Spleen (tissue), 11 donors: ENCODE measurements around the gene CMSS1. TPM values are rescaled to one million over a fixed set of nuclear protein-coding genes. Genes with fewer than 3 reads are reported as not detected.

Experiments
- DNase-seq: peaks from one replicate; pipeline ENCODE4 v3.0.0-alpha.2; 2020
- H3K27ac ChIP-seq, 8 donors: fragments of 200-600 bp; sonication (generic) in 7 of 8; 1 replicate in 4 of 8; 2 replicates in 4 of 8; pipeline versions ENCODE4 v1.5.0 to v1.8.0; 2016 to 2021; ENCODE audit warnings: inconsistent platforms in 4 of 8, mild to moderate bottlenecking in 4 of 8, moderate library complexity in 1 of 8
- H3K27me3 ChIP-seq, 7 donors: fragments of 200-600 bp; sonication (generic) in 6 of 7; replicated peaks in 1 of 7; 1 replicate in 4 of 7; 2 replicates in 3 of 7; pipeline versions ENCODE4 v1.5.0 to v1.8.0; 2016 to 2021; ENCODE audit warnings: inconsistent platforms in 3 of 7, mild to moderate bottlenecking in 1 of 7
- H3K36me3 ChIP-seq, 6 donors: fragments of 200-600 bp; sonication (generic) in 5 of 6; 1 replicate in 4 of 6; 2 replicates in 2 of 6; pipeline versions ENCODE4 v1.5.0 to v1.8.0; 2016 to 2021; ENCODE audit warnings: inconsistent platforms in 2 of 6
- H3K4me1 ChIP-seq, 6 donors: fragments of 200-600 bp; sonication (generic) in 5 of 6; 1 replicate in 3 of 6; 2 replicates in 3 of 6; pipeline versions ENCODE4 v1.5.0 to v1.8.0; 2016 to 2021; ENCODE audit warnings: inconsistent platforms in 3 of 6
- H3K4me3 ChIP-seq, 8 donors: fragments of 200-600 bp; sonication (generic) in 7 of 8; 1 replicate in 4 of 8; 2 replicates in 4 of 8; pipeline versions ENCODE4 v1.5.0 to v1.8.0; 2016 to 2021; ENCODE audit warnings: inconsistent platforms in 4 of 8, mild to moderate bottlenecking in 4 of 8, moderate library complexity in 2 of 8
- H3K9me3 ChIP-seq, 8 donors: fragments of 200-600 bp; sonication (generic) in 7 of 8; 1 replicate in 4 of 8; 2 replicates in 4 of 8; pipeline versions ENCODE4 v1.5.0 to v1.8.0; 2016 to 2021; ENCODE audit warnings: inconsistent platforms in 4 of 8
- CTCF ChIP-seq, 11 experiments: fragments of 200-600 bp in 7 of 11; fragments of 450-650 bp in 4 of 11; sonication (generic) in 4 of 11; IDR thresholded peaks in 8 of 11; conservative IDR thresholded peaks in 3 of 11; 1 replicate in 7 of 11; 2 replicates in 4 of 11; pipeline versions ENCODE4 v1.4.0 to v1.8.0; 2016 to 2021; ENCODE audit warnings: antibody characterized with exemption in 11 of 11, inconsistent platforms in 4 of 11, mild to moderate bottlenecking in 1 of 11
- POLR2A ChIP-seq, 3 donors: fragments of 450-650 bp; IDR thresholded peaks; one replicate each; pipeline ENCODE4 v1.5.1; 2017; ENCODE audit warnings: antibody characterized with exemption in 3 of 3, mild to moderate bottlenecking in 1 of 3
- POLR2AphosphoS5 ChIP-seq, 3 donors: sonication (generic); formaldehyde crosslinking; IDR thresholded peaks; one replicate each; pipeline ENCODE4 v1.5.1; 2017; ENCODE audit warnings: antibody characterized with exemption in 3 of 3
- WGBS, 5 donors: extraction: QIAGEN DNeasy Blood & Tissue Kit in 3 of 5; methylation state at CpG; one replicate each; pipeline versions ENCODE4 v1.1.5 to v1.1.7; 2013 to 2018; 5-methylcytosine and 5-hydroxymethylcytosine counted together
- intact Hi-C: fragments of 100-400 bp; cut with DNase I; formaldehyde crosslinking; loops from one replicate; pipeline ENCODE4 v1.15.0; 2023; ENCODE audit warnings: low total_unique reads
- polyA plus RNA-seq, 3 donors: library from polyadenylated mRNA; stranded (reverse); fragments of 200-250 nt; gene quantifications; one replicate each; pipeline ENCODE4 v1.2.1, GENCODE V29; 2013
- total RNA-seq, 7 donors: library from RNA; depleted of rRNA in 3 of 7; stranded (reverse); fragments of >200 nt in 3 of 7; fragmentation: NEBNext Ultra II Directional in 4 of 7; extraction: Animal tissue kit (Norgen Biotek cat#: 25700) in 4 of 7; gene quantifications; one replicate each; pipeline versions ENCODE4 v1.1.0 to v1.2.1, GENCODE V29; 2016 to 2021
- donor health status: healthy with polysubstance abuse.
- donor health status: DM: no; HTN: no; CAD: no; lungs with moderate emphysema.
- donor health status: DM: no; HTN: no; CAD: no.
- donor health status: Bipolar disorder and iron deficiency.
- donor health status: healthy.
- donor health status: DM: no; HTN: no; CAD: no.
- donor health status: DM: yes; HTN: yes; CAD: no.

Gene CMSS1
- total and polyA plus RNA-seq, 10 donors: 6.9 to 30.1 (median 20.0) TPM

- peaks cover 0 to 22% (median 14%) of the 10 kb centered on the region in 6 donors for H3K4me1 ChIP-seq
- H3K36me3 ChIP-seq: no peaks in the 10 kb centered on the region
- DNase-seq: no peak
- H3K4me3 ChIP-seq: no peak overlapping the region
- no peaks in the 10 kb centered on the region for H3K9me3 ChIP-seq
- 91 to 99% (median 92%) methylated on average over 2 of the region's 2 CpGs for WGBS, 5 donors
- TF ChIP-seq CTCF (IDR thresholded peaks at IDR 0.05 in 8 of 11, conservative IDR thresholded peaks at IDR 0.05 in 3 of 11): no peak
- no peak for TF ChIP-seq POLR2AphosphoS5 (IDR thresholded peaks at IDR 0.05)
- TF ChIP-seq POLR2A (IDR thresholded peaks at IDR 0.05): no peak
- intact Hi-C loops: no loop called here
- H3K27ac ChIP-seq: no peak overlapping the region
- no peaks in the 10 kb centered on the region for H3K27me3 ChIP-seq
Measured at GRCh38 chr3:99891610-99892285, 74.1 kb downstream of the CMSS1 start.

- intact Hi-C loops: no loop called here
- H3K36me3 ChIP-seq: no peaks in the 10 kb centered on the region
- no peaks in the 10 kb centered on the region for H3K27me3 ChIP-seq
- H3K9me3 ChIP-seq: no peaks in the 10 kb centered on the region
- no peak for TF ChIP-seq POLR2AphosphoS5 (IDR thresholded peaks at IDR 0.05)
- no peak for TF ChIP-seq POLR2A (IDR thresholded peaks at IDR 0.05)
- no peak for TF ChIP-seq CTCF (IDR thresholded peaks at IDR 0.05 in 8 of 11, conservative IDR thresholded peaks at IDR 0.05 in 3 of 11)
- H3K27ac ChIP-seq: no peak overlapping the region
- H3K4me1 ChIP-seq: peaks cover 0 to 24% (median 14%) of the 10 kb centered on the region in 6 donors
- no peak overlapping the region for H3K4me3 ChIP-seq
- no peak for DNase-seq
Measured at GRCh38 chr3:99892332-99892731, 74.7 kb downstream of the CMSS1 start.

GRCh38 chr3:99895131-99895696, 77.6 kb downstream of the CMSS1 start:
- Histone ChIP-seq H3K27ac (peak overlapping the region in 5 of 8 donors; percentile 15 to 74 (median 64)), H3K27me3 (no peaks in the 10 kb centered on the region), H3K36me3 (no peaks in the 10 kb centered on the region), H3K9me3 (no peaks in the 10 kb centered on the region), H3K4me1 (peaks cover 0 to 24% (median 14%) of the 10 kb centered on the region in 6 donors), H3K4me3 (no peak overlapping the region)
- 37 to 60% (median 55%) methylated on average over 3 of the region's 3 CpGs for WGBS, 5 donors
- TF ChIP-seq CTCF (IDR thresholded peaks at IDR 0.05 in 8 of 11, conservative IDR thresholded peaks at IDR 0.05 in 3 of 11) (no peak), POLR2A (IDR thresholded peaks at IDR 0.05) (no peak), POLR2AphosphoS5 (IDR thresholded peaks at IDR 0.05) (no peak)
- DNase-seq: no peak
- intact Hi-C loops: no loop called here

GRCh38 chr3:99895703-99896441, 78.2 kb downstream of the CMSS1 start:
- Histone ChIP-seq H3K27ac (peak overlapping the region in 5 of 8 donors; percentile 16 to 74 (median 64)), H3K9me3 (no peaks in the 10 kb centered on the region), H3K4me3 (no peak overlapping the region), H3K4me1 (peaks cover 0 to 30% (median 17%) of the 10 kb centered on the region in 6 donors), H3K36me3 (no peaks in the 10 kb centered on the region), H3K27me3 (no peaks in the 10 kb centered on the region)
- DNase-seq: no peak
- TF ChIP-seq POLR2AphosphoS5 (IDR thresholded peaks at IDR 0.05) (no peak), CTCF (IDR thresholded peaks at IDR 0.05 in 8 of 11, conservative IDR thresholded peaks at IDR 0.05 in 3 of 11) (no peak), POLR2A (IDR thresholded peaks at IDR 0.05) (no peak)
- WGBS, 5 donors: 27 to 47% (median 38%) methylated on average over 2 of the region's 2 CpGs
- intact Hi-C loops: no loop called here
